Hepatocyte (in vitro differentiated cells): ENCODE results near the gene DNTT.

ENCODE experiments used
- EZH2 ChIP-seq: fragments of 200-600 bp; sonication (generic); IDR thresholded peaks from 2 replicates; pipeline ENCODE4 v1.6.1; 2016; ENCODE audit warnings: antibody characterized with exemption, mild to moderate bottlenecking, borderline replicate concordance
- TF ChIP-seq, protein P1 (sequence below): fragments of 200-600 bp; sonication (generic); IDR thresholded peaks from 2 replicates; pipeline ENCODE4 v1.5.1; 2016; ENCODE audit warnings: antibody characterized with exemption, mild to moderate bottlenecking; ENCODE audit not compliant: poor library complexity

- TF ChIP-seq, protein P1, sequence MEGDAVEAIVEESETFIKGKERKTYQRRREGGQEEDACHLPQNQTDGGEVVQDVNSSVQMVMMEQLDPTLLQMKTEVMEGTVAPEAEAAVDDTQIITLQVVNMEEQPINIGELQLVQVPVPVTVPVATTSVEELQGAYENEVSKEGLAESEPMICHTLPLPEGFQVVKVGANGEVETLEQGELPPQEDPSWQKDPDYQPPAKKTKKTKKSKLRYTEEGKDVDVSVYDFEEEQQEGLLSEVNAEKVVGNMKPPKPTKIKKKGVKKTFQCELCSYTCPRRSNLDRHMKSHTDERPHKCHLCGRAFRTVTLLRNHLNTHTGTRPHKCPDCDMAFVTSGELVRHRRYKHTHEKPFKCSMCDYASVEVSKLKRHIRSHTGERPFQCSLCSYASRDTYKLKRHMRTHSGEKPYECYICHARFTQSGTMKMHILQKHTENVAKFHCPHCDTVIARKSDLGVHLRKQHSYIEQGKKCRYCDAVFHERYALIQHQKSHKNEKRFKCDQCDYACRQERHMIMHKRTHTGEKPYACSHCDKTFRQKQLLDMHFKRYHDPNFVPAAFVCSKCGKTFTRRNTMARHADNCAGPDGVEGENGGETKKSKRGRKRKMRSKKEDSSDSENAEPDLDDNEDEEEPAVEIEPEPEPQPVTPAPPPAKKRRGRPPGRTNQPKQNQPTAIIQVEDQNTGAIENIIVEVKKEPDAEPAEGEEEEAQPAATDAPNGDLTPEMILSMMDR: no peak
- no peak for TF ChIP-seq EZH2
These were observed 23.2 kb downstream of the DNTT start for GRCh38 chr10:96327462-96327861.
